GM19099 (cell line): ENCODE results near the gene TYMP.

Experiments used
- POLR2A ChIP-seq: IDR thresholded peaks from 3 replicates; pipeline ENCODE4 v1.6.1; 2011; ENCODE audit warnings: low read depth; ENCODE audit not compliant: insufficient read length; ENCODE audit errors: extremely low read depth

Gene TYMP

DNA sequence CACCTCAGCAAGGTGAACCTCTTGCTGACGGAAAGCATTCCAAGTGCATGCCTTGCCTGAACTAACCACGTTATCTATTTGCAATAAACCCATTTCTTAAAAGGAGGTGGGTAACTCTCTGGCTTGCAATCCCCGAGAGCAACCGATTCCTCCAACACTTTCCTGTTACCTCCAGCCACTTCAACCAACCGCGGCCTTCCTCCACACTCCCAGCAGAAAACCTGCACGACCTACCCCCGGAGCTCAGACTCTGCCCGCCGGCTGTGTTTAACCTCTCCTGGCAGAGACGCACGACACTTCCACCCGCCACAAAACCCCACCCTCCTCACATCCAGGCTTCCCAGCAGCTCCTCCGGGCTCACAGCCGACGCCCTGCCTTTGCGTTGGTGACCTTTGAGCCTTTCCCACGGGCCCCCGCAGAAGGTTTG is 5.1 kb downstream of the TYMP start:
- TF ChIP-seq POLR2A = no peak

DNA sequence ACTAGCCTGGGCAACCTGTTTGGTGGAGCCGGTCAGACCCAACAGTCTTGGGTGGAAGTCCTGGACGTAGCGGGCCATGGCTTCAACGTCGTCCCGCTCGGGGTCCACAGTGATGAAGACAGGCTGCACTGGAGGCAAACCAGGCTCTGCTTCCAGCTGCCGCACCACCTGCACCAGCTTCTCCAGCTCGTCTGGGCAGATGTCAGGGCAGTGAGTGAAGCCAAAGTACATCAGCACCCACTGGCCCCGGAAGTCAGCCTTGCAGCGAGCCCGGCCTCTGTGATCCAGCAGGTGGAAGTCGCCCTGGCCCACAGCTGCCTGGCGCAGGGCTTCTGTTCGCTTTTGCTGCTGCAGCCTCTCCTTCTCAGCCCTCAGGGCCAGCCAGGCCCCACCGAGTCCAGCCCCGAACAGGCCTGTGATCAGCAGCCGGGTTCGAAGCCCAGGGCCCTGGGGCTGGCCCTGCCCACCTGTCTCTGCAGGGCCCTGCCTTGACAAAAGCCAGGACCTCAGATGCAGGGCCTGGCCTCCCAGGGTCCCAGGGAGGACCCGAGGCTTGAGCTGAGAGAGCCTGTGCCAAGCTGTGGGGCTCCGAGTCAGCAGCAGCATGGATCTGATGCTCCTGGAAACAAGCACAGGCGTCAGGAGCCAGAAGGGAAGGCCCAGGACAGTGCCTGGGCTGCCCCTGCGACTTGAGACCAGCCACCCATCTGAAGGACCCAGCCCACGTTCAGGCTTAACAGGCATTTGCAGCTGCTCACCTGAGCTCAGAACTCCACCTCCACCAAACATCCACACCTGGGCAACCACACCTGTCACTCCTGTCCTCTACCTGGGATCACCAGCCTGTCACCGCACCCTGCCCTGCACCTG is 5.8 kb downstream of the TYMP start:
- no peak for TF ChIP-seq POLR2A

DNA sequence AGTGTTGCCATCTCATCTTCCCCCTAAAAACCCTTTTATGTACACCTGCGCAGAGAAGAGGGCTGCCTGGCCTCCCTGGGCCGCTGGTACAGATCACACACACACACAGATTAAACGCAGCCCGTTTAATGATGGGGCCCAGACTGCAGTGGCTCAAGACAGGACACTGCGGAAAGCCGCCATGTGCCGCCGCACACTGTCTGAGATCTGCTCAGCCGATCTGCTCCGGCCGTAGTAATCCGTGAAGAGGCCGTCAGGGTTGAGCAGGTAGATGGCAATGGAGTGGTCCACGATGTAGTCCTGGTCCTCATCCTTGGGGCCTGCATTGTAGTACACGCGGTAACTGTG is 6.4 kb downstream of the TYMP start:
- no peak for TF ChIP-seq POLR2A

DNA sequence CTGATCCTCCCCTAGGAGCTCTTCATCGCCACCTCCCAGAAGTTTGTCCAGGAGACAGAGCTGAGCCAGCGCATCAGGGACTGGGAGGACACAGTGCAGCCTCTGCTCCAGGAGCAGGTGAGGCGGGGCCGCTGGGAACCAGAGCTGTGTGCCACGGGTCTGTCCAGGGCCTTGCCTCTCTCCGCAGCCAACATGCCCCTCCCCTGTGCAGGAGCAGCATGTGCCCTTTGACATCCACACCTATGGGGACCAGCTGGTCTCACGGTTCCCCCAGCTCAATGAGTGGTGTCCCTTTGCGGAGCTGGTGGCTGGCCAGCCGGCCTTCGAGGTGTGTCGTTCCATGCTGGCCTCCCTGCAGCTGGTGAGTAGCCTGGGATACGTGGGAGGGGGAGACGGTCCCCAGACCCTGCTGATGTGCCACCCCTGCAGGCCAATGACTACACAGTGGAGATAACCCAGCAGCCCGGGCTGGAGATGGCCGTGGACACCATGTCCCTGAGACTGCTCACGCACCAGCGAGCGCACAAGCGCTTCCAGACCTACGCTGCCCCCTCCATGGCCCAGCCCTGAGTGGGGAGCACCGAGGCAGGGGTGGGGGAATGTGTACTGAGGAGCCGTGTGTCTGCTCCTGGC is 6.9 kb downstream of the TYMP start:
- no peak for TF ChIP-seq POLR2A

DNA sequence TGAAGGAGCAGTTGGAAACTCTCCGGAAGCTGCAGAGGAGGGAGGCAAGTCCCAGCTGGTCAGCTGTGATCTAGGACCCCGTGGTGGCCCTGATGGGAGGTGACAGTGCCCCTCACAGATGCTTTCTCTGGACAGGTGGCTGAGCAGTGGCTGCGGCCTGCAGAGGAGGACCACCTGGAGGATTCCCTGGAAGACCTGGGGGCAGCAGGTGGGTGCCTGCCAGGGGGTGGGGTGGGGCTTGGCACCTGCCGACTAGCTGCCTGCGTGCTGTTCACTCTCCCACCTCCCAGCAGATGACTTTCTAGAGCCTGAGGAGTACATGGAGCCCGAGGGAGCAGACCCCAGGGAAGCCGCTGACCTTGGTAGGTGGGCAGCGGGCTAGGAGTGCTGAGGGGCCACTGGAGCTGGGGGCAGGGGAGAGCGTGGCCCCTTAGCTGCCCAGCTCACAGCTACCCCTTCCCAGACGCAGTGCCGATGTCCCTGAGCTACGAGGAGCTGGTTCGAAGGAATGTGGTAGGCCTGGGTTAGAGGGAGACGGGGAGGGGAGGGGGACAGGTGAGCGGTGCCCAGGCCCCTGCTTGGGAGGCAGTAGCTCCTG is 7.5 kb downstream of the TYMP start:
- TF ChIP-seq POLR2A = no peak

DNA sequence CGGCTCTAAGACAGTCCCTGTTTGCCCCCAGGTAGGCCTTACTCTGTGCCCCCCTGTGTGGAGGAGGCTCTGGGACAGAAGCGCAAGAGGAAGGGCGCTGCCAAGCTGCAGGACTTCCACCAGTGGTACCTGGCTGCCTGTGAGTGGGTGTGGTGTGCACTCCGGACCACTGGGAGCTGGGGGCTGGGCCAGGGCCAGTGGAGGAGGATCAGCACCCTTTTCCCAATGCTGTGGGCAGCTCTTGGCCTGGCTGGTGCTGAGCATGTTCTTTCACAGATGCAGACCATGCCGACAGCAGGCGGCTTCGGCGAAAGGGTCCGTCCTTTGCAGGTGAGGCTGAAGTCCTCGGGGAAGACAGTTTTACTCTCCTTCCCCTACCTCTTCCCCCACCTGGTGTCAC is 8.1 kb downstream of the TYMP start:
- TF ChIP-seq POLR2A = no peak

DNA sequence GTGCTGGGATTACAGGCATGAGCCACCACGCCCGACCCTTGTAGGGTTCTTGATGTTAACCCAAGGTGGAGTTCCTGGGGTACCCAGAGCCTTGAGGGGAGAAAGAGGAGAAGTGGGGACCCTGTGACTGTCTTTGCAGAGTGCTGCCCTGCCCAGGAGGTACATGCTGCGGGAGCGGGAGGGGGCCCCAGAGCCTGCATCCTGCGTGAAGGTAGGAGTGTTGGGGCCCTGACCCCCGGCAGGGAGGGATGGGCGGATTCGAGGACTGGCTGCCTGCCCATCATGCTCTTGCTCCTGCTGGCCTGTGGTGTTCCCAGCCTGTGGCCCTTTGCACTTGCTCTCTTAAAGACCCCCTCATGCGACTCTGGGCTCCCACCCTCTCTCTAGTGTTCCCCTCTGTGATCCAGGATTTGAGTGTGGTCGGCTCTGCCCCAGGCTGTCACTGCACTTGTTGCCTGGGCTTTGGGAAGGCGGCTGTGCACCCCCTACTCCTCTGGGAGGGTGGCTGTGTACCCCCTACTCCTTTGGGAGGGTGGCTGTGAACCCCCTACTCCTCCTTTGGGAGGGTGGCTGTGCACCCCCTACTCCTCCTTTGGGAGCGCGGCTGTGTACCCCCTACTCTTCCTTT is 8.9 kb downstream of the TYMP start:
- TF ChIP-seq POLR2A = no peak

DNA sequence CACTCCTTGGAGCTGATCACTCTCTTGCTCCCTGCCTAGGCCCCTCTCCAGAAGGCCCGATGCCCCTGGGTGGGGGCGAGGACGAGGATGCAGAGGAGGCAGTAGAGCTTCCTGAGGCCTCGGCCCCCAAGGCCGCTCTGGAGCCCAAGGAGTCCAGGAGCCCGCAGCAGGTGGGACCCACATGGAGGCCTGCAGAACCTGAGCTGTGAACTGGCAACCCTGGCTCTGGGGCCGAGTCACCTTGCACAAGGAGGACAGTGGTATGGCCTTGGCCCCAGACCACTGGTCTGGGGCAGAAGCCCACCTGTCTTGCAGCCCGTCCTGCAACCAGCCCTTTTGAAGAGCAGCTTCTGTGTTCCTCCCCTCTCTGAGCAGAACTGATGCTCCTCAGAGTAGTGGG is 10.7 kb downstream of the TYMP start:
- TF ChIP-seq POLR2A = no peak

DNA sequence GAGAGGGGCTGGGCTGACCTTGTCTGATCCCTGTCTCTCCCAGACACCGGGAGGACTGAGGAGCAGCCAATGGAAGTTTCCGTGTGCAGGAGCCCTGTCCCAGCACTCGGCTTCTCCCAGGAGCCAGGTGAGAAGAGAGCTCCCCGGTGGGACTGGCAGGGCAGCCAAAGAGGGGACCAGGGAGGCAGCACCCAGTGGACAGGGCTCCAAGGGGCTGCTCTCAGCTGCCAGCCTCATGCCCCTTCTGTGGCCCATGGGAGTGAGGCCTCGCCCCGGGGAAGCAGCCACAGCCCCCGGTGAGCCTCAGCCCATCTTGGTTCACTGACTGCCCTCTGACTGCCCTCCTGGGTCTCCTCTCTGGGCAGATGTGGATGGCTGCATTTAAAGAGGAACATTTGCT is 11.2 kb downstream of the TYMP start:
- TF ChIP-seq POLR2A = no peak

DNA sequence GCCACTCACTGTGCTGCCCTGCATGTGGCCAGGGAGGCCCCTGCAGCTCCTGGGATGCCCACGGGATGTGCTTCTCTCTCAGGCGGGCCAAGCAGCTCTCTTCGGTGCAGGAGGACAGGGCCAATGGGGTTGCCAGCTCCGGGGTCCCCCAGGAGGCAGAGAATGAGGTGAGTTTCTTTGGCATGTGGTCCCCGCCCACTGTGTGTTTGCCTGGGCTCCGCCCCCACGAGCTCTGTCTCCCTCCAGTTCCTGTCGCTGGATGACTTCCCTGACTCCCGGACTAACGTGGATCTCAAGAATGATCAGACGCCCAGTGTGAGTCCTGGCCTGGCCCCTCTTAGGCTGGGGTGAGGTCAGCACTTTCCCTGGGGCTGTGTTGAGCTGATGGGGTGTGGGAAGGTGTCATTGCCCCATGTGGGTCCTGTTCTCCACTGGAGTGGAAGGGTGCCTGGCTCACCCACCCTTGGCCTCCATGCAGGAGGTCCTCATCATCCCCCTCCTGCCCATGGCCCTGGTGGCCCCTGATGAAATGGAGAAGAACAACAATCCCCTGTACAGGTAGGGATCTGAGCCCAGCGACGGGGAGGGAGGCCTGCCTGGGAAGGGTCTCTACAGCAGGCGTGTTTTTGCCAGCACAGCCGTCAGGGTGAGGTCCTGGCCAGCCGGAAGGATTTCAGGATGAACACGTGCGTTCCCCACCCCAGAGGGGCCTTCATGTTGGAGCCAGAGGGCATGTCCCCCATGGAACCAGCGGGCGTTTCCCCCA is 12.1 kb downstream of the TYMP start:
- TF ChIP-seq POLR2A = no peak

DNA sequence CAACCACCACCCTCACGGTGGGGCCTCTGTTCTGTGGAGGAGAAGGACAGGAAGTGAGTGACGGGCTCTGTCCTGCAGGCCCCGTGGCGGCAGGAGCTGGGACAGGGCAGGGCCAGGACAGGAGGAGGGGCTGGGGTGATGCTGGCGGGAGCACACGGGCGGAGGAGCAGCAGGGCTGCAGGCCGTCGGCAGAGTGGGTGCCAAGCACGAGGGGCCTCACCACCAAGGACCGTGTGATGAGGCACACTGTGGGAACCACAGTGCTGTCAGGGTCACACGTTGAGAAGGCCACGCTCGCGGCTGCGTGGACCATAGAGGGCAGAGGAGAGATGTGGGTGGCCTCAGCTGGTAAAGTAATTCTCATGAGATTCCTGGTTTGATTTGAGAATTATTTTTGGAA is 12.9 kb downstream of the TYMP start:
- TF ChIP-seq POLR2A = no peak

DNA sequence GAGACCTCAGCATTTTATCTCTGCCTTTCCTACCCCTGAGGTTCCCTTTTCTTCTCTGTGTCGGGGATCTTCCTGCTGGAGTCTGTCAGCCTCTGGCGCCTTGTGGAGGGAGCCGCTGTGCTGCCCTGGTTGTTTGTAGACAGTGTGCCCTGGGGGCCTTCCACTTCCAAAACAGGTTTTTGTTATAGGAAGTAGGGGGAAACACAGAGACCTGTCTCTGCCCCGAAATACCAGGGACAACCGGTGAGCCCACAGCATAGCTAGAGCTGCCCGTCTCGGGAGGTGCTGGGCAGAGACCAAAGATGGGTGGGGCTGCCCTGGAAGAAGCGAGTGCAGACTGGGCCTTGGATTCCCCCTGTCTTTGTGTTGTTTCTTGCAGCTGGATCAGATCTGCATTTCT is 13.7 kb downstream of the TYMP start:
- no peak for TF ChIP-seq POLR2A

DNA sequence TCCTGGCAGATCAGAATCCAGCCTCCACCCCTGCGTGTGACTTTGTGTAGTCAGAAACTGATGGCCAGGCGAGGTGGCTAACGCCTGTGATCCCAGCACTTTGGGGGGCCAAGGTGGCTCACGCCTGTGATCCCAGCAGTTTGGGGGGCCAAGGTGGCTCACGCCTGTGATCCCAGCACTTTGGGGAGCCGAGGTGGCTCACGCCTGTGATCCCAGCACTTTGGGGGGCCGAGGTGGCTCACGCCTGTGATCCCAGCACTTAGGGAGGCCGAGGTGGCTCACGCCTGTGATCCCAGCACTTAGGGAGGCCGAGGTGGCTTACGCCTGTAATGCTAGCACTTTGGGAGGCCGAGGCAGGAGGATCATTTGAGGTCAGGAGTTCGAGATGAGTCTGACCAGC is 16.6 kb downstream of the TYMP start:
- no peak for TF ChIP-seq POLR2A

DNA sequence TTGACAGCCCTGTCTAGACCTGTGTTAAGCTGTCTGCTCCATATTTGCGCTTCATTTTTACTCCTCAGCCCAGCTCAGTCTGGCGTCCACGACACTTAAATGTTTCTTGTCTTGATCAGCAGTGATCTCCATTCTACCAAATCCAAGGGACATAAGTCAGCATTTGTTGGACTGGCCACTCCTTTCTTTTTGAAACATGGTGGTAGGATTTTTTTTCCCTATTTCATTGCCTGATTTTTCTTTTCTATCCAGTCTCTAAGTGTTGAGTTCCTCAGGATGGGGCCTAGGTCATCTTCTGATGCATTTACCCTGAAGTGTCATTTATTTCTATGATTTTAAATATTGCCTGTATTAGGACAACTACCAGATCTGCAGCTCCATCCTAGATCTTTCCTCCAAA is 20.9 kb downstream of the TYMP start:
- TF ChIP-seq POLR2A = no peak
